ENCODE data around the gene ZNF771.

ZNF771 gene

DNA sequence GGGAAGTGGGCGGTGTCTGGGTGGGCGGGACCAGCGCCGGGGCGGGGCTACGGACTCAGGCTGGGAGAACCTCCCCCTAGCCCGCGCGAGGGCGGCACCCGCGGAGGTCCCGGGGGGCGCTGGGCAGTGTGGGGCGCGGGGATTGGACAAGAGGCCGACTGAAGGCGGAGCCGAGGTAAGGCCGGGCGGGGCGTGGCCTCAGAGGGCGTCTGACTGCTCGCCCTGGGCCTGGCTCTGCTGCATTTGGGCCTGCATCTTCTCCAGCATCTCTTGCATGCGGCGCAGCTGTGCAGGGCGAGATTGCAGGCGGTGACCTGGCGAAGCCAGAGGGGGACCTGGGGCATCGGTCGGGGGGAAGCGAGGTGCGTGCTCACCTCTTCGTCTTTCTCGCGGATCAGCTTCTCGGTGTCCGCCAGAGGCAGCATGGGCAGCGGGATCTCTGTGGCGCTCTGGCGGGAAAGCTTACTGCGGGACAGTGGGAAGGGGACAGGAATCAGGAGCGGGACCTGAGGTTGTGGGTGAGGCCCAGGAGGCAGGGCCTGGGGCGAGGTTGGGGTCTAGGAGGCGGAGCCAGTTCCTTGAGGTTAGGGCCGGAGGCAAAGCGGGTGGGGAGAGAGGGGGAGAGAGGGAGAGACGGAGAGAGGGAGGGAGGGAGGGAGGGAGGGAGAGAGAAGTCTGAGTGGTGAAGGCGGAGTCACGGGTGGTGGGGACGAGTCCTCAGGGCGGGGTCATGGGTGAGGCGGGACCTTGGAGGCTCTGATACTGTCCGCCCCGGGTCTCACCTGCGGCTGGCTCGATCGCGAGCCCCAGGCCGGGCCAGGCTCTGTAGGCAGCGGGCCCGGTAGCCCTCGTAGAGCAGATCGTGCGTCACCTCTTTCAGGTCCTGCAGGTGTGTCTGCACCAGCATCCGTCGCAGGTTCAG, 28.9 kb upstream of the ZNF771 start:
- H3K9me3 ChIP-seq = no peaks in the 10 kb centered on the region
- no peaks in the 10 kb centered on the region for H3K27me3 ChIP-seq
- no peaks in the 10 kb centered on the region for H3K36me3 ChIP-seq
- H3K4me1 ChIP-seq = peaks cover 8% of the 10 kb centered on the region; the same call in 1 of the 2 replicates
- peak; percentile 100 for DNase-seq
- TF ChIP-seq, protein P1, sequence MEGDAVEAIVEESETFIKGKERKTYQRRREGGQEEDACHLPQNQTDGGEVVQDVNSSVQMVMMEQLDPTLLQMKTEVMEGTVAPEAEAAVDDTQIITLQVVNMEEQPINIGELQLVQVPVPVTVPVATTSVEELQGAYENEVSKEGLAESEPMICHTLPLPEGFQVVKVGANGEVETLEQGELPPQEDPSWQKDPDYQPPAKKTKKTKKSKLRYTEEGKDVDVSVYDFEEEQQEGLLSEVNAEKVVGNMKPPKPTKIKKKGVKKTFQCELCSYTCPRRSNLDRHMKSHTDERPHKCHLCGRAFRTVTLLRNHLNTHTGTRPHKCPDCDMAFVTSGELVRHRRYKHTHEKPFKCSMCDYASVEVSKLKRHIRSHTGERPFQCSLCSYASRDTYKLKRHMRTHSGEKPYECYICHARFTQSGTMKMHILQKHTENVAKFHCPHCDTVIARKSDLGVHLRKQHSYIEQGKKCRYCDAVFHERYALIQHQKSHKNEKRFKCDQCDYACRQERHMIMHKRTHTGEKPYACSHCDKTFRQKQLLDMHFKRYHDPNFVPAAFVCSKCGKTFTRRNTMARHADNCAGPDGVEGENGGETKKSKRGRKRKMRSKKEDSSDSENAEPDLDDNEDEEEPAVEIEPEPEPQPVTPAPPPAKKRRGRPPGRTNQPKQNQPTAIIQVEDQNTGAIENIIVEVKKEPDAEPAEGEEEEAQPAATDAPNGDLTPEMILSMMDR (IDR thresholded peaks at IDR 0.05; ENCODE audit: low read depth, low read length) = 0 out of 2 replicates have a peak, but pooled peaks have one; percentile 3
- H3K4me3 ChIP-seq (ENCODE audit: low read depth, low read length) = peak overlapping the region; percentile 68

GRCh38 chr16:30379158-30379783, 28.1 kb upstream of the ZNF771 start:
- H3K36me3 ChIP-seq = no peaks in the 10 kb centered on the region
- no peak for DNase-seq
- H3K27me3 ChIP-seq = no peaks in the 10 kb centered on the region
- H3K9me3 ChIP-seq = no peaks in the 10 kb centered on the region
- TF ChIP-seq, protein P1 (IDR thresholded peaks at IDR 0.05; ENCODE audit: low read depth, low read length) = no peak
- peak overlapping the region; percentile 67 for H3K4me3 ChIP-seq (ENCODE audit: low read depth, low read length)
- H3K4me1 ChIP-seq = peaks cover 8% of the 10 kb centered on the region; the same call in 1 of the 2 replicates

GRCh38 chr16:30380072-30380802, 27.2 kb upstream of the ZNF771 start:
- Histone ChIP-seq H3K27me3 (no peaks in the 10 kb centered on the region), H3K36me3 (no peaks in the 10 kb centered on the region), H3K4me1 (peaks cover 8% of the 10 kb centered on the region; the same call in 1 of the 2 replicates), H3K9me3 (no peaks in the 10 kb centered on the region), H3K4me3 (ENCODE audit: low read depth, low read length) (no peak overlapping the region)
- DNase-seq = no peak
- TF ChIP-seq, protein P1 (IDR thresholded peaks at IDR 0.05; ENCODE audit: low read depth, low read length) = no peak

- Histone ChIP-seq H3K4me3 (ENCODE audit: low read depth, low read length) (no peak overlapping the region), H3K27me3 (no peaks in the 10 kb centered on the region), H3K36me3 (no peaks in the 10 kb centered on the region), H3K9me3 (no peaks in the 10 kb centered on the region), H3K4me1 (peaks cover 8% of the 10 kb centered on the region; the same call in 1 of the 2 replicates)
- TF ChIP-seq, protein P1 (IDR thresholded peaks at IDR 0.05; ENCODE audit: low read depth, low read length) = no peak
- DNase-seq = no peak
Observed at GRCh38 chr16:30380803-30381208, 26.6 kb upstream of the ZNF771 start.

DNA sequence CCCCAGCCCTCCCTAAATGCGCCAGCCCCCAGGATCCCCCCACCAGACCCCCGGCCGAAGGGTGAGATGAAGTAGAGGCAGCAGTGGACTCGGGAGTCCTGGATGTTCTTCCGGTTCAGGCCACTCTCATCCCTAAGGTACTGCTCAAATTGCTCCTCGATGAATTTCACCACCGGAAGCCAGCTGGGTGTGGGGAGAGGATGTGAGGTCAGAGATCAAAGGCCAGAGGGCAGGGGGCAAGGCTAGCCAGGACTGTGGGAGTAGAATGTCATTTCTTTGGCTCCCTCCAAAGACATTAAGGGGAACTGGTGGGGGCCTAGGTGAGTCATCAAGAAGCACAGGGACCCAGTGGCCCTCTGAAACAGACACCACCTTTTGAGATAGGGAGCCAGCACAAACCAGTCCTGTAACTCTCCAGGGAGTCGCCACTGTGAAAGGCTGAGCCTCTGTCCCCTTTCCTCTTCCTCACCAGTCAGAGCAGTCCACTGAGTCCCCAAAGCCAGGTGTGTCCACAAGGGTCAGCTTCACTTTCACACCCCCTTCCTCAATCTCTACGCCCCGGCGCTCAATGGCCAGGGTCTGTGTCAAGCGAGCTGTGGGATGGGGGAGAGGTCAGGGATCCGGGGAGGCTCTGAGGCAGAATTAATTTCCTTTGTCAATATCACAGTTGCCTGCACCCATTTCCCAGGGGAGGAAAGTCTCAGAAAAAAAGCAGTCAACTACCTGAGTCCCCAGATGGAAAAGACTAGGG, 25.9 kb upstream of the ZNF771 start:
- Histone ChIP-seq H3K9me3 (no peaks in the 10 kb centered on the region), H3K27me3 (no peaks in the 10 kb centered on the region), H3K4me3 (ENCODE audit: low read depth, low read length) (no peak overlapping the region), H3K4me1 (peaks cover 8% of the 10 kb centered on the region; the same call in 1 of the 2 replicates), H3K36me3 (no peaks in the 10 kb centered on the region)
- DNase-seq = peak; percentile 47
- TF ChIP-seq, protein P1 (IDR thresholded peaks at IDR 0.05; ENCODE audit: low read depth, low read length) = no peak
